ENCODE data around the gene SIRT2.

- TF ChIP-seq CTCF (IDR thresholded peaks at IDR 0.05 in 4 of 5, conservative IDR thresholded peaks at IDR 0.05 in 1 of 5): no peak
- TF ChIP-seq POLR2A (IDR thresholded peaks at IDR 0.05): no peak
These were observed 7.8 kb upstream of the SIRT2 start for GRCh38 chr19:38907227-38907626.
